HG03060 (cell line): Measurements from ENCODE around the gene COL5A1.

Experiments used
- ATAC-seq: cut with Tn5 transposase; IDR thresholded peaks from one replicate; pipeline ENCODE4 v1.9.1; 2021; ENCODE audit warnings: low read depth, moderate number of reproducible peaks; ENCODE audit not compliant: unreplicated experiment

The COL5A1 gene

DNA sequence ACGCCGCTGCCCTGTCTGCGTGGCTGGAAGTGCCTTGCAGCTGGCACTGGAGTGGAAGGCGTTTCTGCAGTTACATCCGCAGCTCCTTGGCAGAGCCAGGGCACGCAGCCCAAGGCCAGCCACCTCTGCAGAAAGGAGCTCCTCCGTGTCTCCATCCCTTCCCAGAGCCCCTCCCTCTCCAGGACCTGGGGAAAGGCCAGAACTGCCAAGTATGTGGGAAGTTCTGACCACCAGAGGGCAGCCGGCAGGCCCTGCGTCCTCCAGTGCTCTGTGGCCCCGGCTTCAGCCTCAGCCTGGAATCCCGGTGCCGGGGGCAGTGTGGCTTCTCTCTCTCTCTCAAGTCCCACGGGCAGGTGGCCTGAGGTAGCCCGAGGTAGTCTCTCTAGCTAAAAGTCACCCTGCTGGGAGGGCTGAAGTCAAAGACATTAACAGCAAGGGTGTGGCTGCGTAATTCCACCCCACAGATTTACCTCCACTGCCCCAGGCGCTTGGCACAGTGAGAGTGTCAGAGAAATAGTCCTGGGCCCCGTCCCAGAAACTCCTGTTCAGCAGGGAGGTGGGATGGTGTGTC is 137.3 kb downstream of the COL5A1 start:
- ATAC-seq, result no peak

DNA sequence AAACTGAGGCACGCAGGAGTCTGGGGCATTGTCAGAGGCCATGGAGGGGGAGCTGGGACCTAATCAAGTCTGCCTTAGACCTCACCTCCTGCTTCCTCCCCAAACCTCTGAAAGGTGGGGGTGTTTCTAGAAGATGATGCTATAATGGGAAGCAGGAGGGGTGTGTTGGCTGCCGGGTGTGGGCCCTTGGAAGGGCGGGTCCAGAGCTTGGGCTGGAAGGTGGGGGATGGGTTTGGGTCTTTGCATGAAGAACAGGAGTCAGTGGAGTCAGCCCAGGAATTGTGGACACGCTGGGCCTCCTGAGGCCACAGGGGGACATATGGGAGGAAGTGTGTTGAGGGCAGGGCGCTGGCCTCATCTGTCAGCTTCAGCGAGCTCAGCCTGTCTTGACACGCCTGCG is 138.0 kb downstream of the COL5A1 start:
- no peak for ATAC-seq

DNA sequence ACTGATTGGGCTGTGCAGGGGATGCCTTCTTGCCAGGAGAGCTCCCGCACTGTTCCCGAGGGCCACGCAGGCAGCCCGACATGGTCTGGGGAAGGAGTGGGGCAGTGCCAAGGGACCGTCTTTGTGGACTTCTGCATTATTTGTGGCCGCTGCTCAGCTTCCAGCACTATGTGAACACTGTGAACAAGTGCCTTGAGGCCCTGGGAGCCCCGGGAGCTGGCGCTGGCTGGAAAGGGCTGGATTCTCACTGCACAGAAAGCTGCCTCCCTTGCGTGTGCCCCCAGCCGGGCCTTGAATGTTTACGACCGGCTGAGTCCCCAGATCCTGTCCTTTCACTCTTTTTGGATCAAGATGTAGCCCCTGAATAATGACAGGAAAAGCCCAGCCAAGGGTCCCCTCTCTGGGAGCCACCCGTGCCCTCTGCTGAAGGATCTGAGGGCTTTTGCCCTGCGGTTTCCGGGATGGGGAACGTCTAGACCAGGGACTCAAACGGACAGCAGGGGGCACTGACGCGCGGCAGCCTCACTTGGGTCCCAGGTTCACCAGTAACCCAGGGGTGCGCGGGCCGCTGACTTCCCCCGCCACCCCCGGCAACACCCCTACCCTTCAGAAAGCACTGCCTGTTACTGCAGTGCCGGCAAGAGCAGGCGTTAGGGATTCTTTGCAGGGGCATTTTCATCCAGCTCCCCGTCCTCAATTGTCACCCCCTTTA is 140.1 kb downstream of the COL5A1 start:
- ATAC-seq, result no peak

DNA sequence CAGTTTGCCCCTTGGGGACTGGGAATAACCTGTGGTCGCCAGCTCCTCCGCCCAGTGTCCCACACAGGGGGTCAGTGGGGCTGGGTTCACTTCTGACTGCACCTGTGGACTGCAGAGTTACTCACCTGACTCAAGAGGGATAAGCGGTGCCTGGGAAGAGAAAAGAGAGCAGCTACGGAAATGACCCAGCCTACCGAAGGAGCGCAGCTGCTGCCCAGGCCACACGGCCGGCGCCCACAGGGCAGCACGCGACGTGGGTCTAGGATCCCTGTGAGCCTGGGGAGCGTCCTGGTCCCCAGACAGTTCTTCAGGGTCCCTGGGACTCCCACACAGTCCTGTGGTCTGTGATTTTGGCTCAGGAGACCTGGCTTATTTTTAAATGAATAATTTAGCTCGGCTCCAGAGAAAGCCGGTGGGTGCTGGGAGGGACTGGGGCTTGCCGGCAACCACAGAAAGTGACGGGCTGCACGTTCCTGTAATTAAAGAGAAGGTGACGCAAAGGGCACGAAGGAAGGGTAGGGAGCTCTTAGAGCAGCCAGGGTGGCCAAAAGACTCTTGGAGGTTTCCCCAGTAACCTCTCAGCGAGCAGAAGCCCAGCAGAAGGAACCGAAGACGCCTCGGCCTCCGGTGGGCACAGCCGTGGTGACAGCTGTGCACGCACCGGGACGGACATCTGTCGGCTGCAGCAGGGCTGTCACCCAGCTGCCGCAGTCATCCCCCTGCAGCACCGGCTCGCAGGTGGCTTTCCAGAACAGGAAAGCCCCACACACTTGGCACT is 141.5 kb downstream of the COL5A1 start:
- ATAC-seq, result no peak

DNA sequence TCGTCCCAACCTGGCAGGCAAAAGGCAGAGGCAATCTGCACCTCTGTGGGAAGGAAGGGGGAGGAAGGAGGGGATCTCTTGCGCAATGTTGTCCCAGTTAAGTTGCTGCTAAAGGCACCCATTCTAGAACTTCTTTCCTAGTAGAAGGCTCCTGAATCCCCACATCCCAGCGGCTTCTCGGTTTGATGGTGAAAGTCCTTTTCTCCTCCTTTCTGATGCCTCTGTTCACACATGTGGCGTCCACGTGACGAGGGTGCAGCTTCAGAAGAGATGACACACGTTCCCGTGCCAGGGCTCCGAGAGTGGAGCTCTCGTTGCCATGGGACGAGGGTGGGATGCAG is 142.1 kb downstream of the COL5A1 start:
- no peak for ATAC-seq

DNA sequence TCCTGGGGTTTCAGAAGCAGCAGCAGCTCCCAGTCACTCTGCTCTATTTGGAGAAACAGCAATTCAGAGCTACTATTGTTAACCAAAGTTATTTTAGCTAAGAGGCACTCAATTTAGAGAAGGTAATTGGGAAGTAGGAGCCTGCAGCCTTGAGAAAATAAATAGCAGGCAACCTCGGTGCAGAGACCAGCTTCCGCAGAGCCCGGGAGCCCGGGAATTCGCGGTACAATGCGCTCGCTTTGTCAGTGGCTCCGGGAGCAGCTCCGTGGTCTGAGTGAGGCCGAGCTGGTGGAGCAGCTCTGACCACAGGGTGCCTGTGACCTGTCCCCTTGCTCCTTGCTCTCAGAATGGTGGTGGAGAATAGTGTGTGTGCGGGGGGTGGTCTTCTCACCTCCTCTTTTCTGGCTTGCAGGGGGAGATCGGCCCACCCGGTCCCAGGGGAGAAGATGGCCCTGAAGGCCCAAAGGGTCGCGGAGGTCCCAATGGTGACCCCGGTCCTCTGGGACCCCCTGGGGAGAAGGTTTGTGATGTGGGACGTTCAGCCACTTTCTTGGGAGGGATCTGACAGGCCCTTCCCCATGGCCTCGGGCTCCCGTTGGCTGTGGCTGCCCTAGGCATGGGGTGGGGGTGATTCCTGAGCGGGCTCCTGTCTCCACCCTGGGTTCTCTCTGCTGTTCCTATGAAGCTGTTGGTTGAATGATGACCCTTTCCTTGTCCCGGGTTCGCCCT is 143.1 kb downstream of the COL5A1 start:
- no peak for ATAC-seq

DNA sequence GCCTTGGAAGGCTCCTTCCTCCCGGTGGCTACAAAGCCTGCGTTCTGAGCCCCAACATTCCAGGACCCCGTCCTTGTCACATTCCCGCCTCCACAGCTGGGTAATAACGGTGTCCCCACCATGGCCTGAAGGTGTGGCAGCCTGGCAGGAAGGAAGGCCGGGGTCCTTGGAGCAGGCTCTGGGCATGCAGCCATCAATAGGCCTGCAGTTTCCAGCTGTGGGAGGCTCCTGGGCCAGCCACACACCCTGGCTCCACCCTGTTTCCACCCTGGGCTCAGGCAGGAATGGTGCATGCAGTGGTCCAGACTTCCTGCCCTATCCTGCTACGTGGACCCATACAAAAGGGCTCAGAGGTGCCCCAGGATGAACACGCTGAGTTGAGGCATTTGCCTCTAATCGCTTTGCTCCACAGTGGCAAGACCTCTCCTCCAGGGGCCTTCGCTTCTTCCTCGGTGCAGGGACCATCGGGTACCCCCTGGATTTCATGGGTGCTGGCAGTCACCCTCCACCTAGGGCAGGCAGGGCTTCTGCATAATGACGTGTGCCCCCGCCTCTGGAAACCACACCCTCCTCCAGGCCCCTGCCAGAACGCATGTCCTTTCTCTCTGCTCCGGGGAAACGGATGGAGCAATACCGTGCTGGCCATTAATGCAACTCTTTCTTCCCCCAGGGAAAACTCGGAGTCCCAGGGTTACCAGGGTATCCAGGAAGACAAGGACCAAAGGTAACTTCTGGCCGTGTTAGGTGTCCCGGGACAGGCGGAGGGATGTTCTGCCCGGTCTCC is 143.9 kb downstream of the COL5A1 start:
- ATAC-seq, result no peak

DNA sequence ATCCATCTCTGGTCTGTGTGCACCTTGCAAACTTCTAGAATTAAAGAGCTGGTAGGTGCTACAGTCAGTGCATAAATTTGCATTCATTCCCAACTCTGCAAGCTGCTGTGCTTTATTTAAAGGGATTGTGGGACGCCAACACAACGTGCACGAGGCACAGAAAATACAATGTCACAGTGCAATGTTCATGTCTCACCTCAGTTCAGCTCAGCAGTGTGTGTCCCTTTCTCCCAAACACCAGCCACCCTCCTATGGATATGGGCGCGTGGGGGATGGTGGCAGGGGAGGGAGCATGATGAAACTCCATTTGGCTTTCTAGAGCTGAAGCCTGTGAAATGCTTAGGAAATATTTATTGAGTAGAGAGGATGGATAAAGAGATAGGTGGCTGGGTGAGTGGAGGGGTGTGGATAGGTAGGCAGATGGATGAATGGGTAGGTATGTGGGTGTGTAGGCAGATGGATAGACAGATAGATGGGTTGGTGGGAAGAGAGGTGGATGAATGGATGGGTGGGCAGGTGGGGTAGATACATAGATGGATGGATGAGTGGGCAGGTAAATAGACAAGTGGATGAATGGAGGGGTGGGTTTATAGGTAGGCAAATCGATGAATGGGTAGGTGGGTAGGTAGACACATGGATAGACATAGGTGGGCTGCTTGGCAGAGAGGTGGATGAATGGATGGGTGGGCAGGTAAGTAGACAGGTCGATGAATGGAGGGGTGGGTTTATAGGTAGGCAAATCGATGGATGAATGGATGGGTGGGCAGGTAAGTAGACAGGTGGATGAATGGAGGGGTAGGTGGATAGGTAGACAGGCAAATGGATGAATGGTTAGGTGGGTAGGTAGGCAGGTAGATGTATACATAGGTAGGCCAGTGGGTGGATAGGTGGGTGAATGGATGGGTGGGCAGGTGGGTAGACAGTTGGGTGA is 146.3 kb downstream of the COL5A1 start:
- ATAC-seq, result no peak

DNA sequence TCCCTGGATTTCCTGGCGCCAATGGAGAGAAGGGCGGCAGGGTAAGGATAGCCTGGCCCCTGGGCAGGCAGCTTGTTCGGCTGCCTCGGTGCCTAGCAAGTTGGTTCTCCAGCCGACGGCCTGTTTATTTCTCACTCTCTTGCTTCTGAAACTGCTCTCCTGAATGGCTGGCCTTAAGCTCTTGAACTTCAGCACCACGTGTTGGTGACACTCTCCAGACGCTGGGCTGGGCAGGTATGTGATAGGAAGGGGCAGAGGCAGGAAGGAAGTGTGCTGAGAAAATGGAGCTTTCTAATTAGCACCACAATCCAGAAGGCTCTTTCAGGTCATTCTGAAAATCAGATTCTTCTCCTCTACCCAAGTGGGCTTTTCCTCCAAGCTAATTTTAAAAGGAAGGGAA is 147.6 kb downstream of the COL5A1 start:
- no peak for ATAC-seq

DNA sequence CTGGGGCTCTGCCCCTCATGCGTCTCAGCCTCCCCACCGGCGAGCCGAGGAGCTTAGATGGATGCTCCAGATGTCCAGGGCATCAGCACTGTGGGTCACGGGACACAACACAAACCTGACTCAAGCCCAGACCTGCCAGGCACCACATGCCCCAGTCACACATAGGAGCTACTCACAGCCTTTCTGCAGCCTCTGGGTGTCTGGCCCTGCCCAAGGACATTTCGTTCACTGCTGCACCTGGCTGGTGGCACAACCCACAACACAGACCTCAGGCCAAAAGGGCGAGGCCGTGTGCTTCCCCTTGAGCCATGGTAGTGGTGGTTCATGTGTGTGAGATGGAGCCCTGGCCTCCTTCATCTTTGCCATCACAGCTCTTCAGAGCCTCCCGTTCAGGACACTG is 149.4 kb downstream of the COL5A1 start:
- ATAC-seq, result no peak

DNA sequence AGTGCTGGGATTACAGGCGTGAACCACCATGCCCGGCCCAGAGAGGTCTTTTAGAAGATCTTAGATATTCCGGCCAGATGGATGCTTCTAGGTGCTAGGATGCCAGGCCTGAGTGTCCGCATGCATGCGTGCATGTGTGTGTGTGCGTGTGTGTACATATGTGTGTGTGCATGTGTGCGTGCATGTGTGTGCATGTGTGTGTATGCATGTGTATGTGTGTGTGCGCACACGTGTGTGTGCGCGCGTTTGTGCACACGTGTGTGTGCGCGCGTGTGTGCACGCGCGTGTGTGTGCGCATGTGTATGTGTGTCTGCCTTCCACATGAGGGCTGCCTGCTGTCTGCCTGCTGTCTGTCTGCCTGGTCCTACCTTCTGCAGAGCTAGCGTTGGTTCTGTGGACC is 151.0 kb downstream of the COL5A1 start:
- no peak for ATAC-seq

DNA sequence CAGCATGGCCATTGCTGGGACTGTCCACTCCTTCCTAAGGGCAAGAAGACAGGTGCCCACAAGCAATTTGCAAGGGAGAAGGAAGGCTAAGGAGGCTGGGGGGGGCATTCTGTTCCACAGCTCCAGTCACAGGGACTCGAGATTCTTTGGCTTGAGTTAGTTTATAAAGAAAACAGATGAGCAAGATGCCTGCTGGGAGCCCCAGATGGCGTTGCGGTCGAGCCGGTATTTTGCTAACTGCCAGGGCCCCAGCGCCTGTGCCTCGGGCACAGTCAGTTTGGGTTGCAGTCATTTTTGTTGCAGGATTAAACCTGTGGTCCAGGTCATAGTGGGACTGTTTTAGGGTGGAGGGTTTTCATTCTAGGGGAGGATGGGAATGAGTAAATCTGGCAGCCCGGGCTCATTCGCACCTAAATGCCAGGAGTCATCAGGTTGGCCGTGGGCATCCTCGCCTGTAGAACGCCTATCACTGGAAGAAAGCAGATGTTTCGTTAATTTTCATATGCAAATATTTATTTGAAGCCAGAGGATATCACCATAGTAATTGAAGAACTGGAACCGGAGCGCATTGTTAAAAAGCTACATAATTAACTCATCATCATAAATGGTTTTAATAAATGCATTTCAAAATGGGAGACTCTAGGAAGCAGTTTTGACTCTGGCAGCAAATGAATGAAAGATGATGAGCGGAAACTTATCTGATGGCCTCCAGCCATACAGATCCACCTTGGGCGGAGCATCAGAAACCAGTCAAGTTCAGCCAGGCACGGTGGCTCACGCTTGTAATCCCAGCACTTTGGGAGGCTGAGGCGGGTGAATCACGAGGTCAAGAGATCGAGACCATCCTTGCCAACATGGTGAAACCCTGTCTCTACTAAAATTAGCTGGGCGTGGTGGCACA is 151.9 kb downstream of the COL5A1 start:
- no peak for ATAC-seq

DNA sequence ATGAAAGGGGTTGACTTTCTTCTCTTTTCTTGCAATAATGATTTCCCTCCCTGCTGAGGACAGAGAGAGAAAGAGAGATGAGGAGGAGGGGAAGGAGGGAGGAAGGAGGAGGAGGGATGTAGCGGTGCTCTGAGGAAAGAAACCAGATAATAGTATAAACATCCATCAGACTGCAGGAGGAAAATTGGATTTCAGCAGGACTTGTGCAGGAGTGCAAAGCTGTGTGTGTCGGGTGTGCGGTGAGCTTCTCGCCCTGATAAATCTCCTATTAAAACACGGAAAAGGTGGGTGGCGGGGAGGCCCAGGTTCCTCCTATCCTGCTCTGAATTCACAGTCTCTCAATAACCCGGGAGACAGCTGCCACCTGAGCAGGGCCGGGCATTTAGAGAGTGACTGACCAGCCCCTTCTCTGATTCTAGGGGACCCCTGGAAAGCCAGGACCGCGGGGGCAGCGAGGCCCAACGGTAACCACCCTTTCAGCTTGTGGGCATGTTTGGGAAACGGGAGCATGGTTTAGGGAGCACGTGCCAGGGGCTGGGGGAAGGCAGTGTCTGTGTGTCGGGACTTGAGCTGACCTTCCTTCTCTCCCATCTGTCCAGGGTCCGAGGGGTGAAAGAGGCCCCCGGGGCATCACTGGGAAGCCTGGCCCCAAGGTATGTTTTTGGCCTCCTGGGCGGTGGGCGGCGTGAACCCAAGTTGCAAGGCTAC is 153.2 kb downstream of the COL5A1 start:
- no peak for ATAC-seq

DNA sequence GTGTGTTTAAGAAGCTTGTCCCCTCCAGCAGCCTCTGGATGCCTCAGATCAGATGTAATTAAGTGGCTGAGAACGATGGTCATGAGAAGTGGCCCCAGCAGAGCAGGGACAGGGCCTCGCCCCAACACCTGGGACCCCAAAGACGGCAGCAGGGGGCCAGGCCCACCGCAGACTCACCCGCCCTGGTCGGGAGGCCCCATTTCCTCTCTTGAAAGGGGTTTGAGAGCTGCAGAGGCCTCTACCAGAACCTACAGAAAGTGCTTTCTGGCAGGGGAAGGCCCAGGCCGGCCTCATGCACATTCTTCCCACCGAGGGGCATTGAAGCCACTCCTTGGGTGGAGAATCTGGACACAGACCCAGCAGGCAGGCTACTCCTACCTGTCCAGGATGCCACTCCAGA is 153.8 kb downstream of the COL5A1 start:
- no peak for ATAC-seq

DNA sequence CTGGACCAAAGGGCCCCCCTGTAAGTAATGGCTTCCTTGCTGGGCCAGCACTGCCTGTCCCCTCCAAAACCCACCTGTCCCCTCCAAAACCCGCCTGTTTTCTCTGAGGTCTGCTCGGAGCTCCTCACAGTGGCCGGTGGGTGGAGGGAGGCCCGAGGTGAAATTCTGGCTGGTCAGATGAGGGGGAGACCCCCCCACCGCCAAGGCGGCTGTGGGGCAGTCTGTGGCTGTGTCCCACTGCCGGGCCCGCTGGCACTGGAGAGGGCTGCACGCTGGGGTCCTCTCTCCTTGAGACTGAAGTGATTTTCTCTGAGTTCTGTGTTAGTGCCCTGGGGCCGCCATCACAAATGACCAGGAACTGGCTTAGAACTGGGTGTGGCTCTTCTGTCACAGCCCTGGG is 155.3 kb downstream of the COL5A1 start:
- ATAC-seq, result no peak

DNA sequence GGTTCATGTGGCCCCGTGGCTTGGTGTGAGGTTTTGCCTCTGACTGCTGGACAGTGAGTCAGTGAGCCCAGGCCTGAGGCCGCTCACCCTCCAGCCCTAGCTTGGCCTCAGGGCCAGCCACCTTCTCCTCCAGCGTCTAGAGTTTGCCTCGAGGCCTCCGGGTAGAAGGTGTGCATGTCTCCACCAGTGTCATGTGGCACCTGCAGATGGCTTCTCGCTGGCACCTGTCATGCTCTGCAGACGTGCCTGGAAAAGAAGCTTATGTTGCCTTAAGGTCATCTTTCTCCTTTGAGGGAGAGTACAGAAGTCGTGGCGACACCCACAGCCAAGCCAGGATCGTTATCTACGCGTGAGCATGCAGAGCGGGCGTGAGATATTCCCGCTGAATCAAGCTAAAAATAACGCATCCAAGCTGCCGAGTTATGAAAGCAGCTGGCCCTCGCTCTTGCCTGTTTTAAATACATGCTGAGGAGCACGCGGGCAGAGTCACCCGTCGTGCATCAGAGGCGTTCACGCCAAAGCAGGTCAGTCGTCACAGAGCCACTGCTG is 159.3 kb downstream of the COL5A1 start:
- no peak for ATAC-seq

DNA sequence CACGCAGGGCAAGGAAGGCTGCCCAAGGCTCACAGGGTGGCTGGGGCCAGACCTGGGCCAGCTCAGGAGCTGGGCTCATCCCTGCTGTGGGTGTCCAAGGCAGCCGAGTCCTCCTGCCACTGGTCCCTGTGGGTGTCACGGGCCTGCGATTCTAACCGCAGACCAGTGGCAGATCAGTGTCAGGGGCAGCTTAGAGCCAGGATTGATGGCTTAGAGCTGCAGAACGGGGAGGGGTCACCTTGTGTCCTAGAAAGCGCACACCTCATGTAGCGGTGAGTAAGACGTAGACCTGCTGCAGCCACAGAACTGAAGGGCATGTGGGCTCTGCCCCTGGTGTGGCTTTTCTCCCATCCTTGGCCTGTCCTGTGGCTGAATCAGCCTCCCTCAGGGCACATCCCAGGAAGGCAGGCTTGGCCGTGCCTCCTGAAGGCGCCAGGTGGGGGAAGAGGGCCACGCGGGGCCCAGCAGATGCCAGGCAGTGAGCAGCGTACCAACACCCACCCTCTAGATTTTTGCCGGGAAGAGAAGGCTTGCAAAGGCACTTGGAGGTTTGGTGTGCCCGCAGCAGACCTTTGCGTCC is 160.7 kb downstream of the COL5A1 start:
- no peak for ATAC-seq
